SK-N-SH treated with all-trans-retinoic acid at 6 μM for 48 hours (cell line): ENCODE measurements around the gene MFSD6.

Experiments
- ARNTL ChIP-seq: fragments of 450-650 bp; formaldehyde crosslinking; IDR thresholded peaks from 2 replicates; pipeline ENCODE4 v1.5.0; 2020; ENCODE audit warnings: low read depth, mild to moderate bottlenecking, moderate library complexity, borderline replicate concordance
- CREB5 ChIP-seq: fragments of 250-450 bp; sonication (Bioruptor Pico); IDR thresholded peaks from 2 replicates; pipeline ENCODE4 v1.5.1; 2020; ENCODE audit warnings: low read depth, mild to moderate bottlenecking, moderate library complexity
- CSDC2 ChIP-seq: fragments of 250-450 bp; sonication (Bioruptor Pico); IDR thresholded peaks from 2 replicates; pipeline ENCODE4 v1.5.0; 2020; ENCODE audit warnings: mild to moderate bottlenecking, moderate library complexity
- CSRNP3 ChIP-seq: fragments of 250-450 bp; sonication (Bioruptor Pico); IDR thresholded peaks from 2 replicates; pipeline ENCODE4 v1.5.1; 2021; ENCODE audit warnings: mild to moderate bottlenecking, moderate library complexity
- GLIS3 ChIP-seq: fragments of 250-450 bp; sonication (Bioruptor Pico); IDR thresholded peaks from 2 replicates; pipeline ENCODE4 v1.5.0; 2020; ENCODE audit warnings: mild to moderate bottlenecking, moderate library complexity
- ISL1 ChIP-seq: fragments of 250-450 bp; sonication (Bioruptor Pico); IDR thresholded peaks from 2 replicates; pipeline ENCODE4 v2.1.2; 2022; ENCODE audit warnings: mild to moderate bottlenecking, moderate library complexity
- OSR1 ChIP-seq: fragments of 250-450 bp; sonication (Bioruptor Pico); IDR thresholded peaks from 2 replicates; pipeline ENCODE4 v1.8.0; 2022; ENCODE audit warnings: moderate library complexity, mild to moderate bottlenecking, inconsistent platforms
- PATZ1 ChIP-seq: fragments of 250-450 bp; sonication (Bioruptor Pico); IDR thresholded peaks from 2 replicates; pipeline ENCODE4 v1.8.0; 2020; ENCODE audit warnings: mild to moderate bottlenecking, moderate library complexity, borderline replicate concordance
- TCF4 ChIP-seq: fragments of 250-450 bp; sonication (Bioruptor Pico); IDR thresholded peaks from 2 replicates; pipeline ENCODE4 v1.8.0; 2021; ENCODE audit warnings: mild to moderate bottlenecking, moderate library complexity, borderline replicate concordance
- TSHZ2 ChIP-seq: fragments of 250-450 bp; sonication (Bioruptor Pico); IDR thresholded peaks from 2 replicates; pipeline ENCODE4 v1.5.0; 2020; ENCODE audit warnings: mild to moderate bottlenecking, moderate library complexity
- ZC3H10 ChIP-seq: fragments of 250-450 bp; sonication (Bioruptor Pico); IDR thresholded peaks from 2 replicates; pipeline ENCODE4 v1.5.1; 2021; ENCODE audit warnings: mild to moderate bottlenecking, moderate library complexity
- ZFP3 ChIP-seq: fragments of 250-450 bp; sonication (Bioruptor Pico); IDR thresholded peaks from 2 replicates; pipeline ENCODE4 v1.5.0; 2020; ENCODE audit warnings: mild to moderate bottlenecking, moderate library complexity
- ZNF565 ChIP-seq: fragments of 450-650 bp; formaldehyde crosslinking; conservative IDR thresholded peaks from 2 replicates; pipeline ENCODE4 v1.5.0; 2020; ENCODE audit warnings: low read depth, mild to moderate bottlenecking, moderate library complexity

GRCh38 chr2:190468814-190469569 is 60.8 kb downstream of the MFSD6 start:
- TF ChIP-seq CSRNP3 = peak; percentile 29; the same call in 1 of the 2 replicates
- no peak for TF ChIP-seq ARNTL
- no peak; the same call in none of the 2 replicates for TF ChIP-seq TCF4 (CRISPR knock-in tag)
- TF ChIP-seq ZC3H10 (CRISPR knock-in tag) = no peak
- peak; percentile 100 for TF ChIP-seq ISL1 (CRISPR knock-in tag)
- TF ChIP-seq ZFP3 (CRISPR knock-in tag) = no peak
- TF ChIP-seq OSR1 (CRISPR knock-in tag) = no peak
- no peak for TF ChIP-seq ZNF565
- 0 out of 2 replicates have a peak, but pooled peaks have one; percentile 25 for TF ChIP-seq PATZ1 (CRISPR knock-in tag)
- TF ChIP-seq CSDC2 (CRISPR knock-in tag) = no peak
- TF ChIP-seq GLIS3 = peak; percentile 94; the same call in 1 of the 2 replicates
- peak; percentile 84 for TF ChIP-seq TSHZ2 (CRISPR knock-in tag)
- TF ChIP-seq CREB5 (CRISPR knock-in tag) = no peak; the same call in 1 of the 2 replicates
